Measurements from ENCODE around the gene NOS1. TPM values are rescaled to one million over a fixed set of nuclear protein-coding genes. Genes with fewer than 3 reads are reported as not detected.
"Not testable (repeated sequence)": the region's sequence is repeated elsewhere in the genome, so short reads cannot be mapped to it uniquely, and the experiment has no call there.

The NOS1 gene
- total and polyA plus RNA-seq, 2 donors (not counting 1 experiment from before 2014, with no cell fraction given), result under 0.01 TPM; not detected in 1

GRCh38 chr12:117227000-117227653 lies 134.3 kb downstream of the NOS1 start:
- Histone ChIP-seq H3K4me1 (ENCODE audit: control insufficient read depth, extremely low read depth, insufficient read depth, low read length) (no peaks in the 10 kb centered on the region), H3K27ac (ENCODE audit: insufficient read depth, low read length) (no peak overlapping the region), H4K20me1 (ENCODE audit: control insufficient read depth, extremely low read depth, insufficient read depth, low read length) (no peaks in the 10 kb centered on the region), H3K79me2 (ENCODE audit: control insufficient read depth, insufficient read depth, low read length) (no peaks in the 10 kb centered on the region), H3K4me3 (replicated peaks in 1 of 4; ENCODE audit: control extremely low read depth in 1 of 4, insufficient read depth in 1 of 4, low read depth in 3 of 4, low read length in 4 of 4) (no peak overlapping the region), H3K27me3 (ENCODE audit: control insufficient read depth, insufficient read depth, low read length) (no peaks in the 10 kb centered on the region), H3K36me3 (ENCODE audit: control insufficient read depth, insufficient read depth, low read length) (no peaks in the 10 kb centered on the region), H2AFZ (ENCODE audit: low read length) (no peak overlapping the region), H3K4me2 (ENCODE audit: extremely low read depth, insufficient read depth, low read length) (no peak overlapping the region), H3K9ac (ENCODE audit: insufficient read depth, low read length) (no peak overlapping the region), H3K9me3 (ENCODE audit: control insufficient read depth, insufficient read depth, low read depth, low read length) (no peaks in the 10 kb centered on the region)
- TF ChIP-seq EZH2 (IDR thresholded peaks at IDR 0.05; ENCODE audit: low read length, missing control alignments), result no peak
- TF ChIP-seq CTCF (conservative IDR thresholded peaks at IDR 0.05 in 1 of 2, IDR thresholded peaks at IDR 0.05 in 1 of 2; ENCODE audit: low read depth in 1 of 2, low read length in 2 of 2), result no peak
- DNase-seq (ENCODE audit: low read depth in 2 of 2), result no peak

- Histone ChIP-seq H3K4me3 (replicated peaks in 1 of 4; ENCODE audit: control extremely low read depth in 1 of 4, insufficient read depth in 1 of 4, low read depth in 3 of 4, low read length in 4 of 4) (no peak overlapping the region), H4K20me1 (ENCODE audit: control insufficient read depth, extremely low read depth, insufficient read depth, low read length) (no peaks in the 10 kb centered on the region), H3K27me3 (ENCODE audit: control insufficient read depth, insufficient read depth, low read length) (no peaks in the 10 kb centered on the region), H3K4me1 (ENCODE audit: control insufficient read depth, extremely low read depth, insufficient read depth, low read length) (no peaks in the 10 kb centered on the region), H3K36me3 (ENCODE audit: control insufficient read depth, insufficient read depth, low read length) (no peaks in the 10 kb centered on the region), H3K9me3 (ENCODE audit: control insufficient read depth, insufficient read depth, low read depth, low read length) (no peaks in the 10 kb centered on the region), H3K4me2 (ENCODE audit: extremely low read depth, insufficient read depth, low read length) (no peak overlapping the region), H3K79me2 (ENCODE audit: control insufficient read depth, insufficient read depth, low read length) (no peaks in the 10 kb centered on the region), H2AFZ (ENCODE audit: low read length) (no peak overlapping the region), H3K27ac (ENCODE audit: insufficient read depth, low read length) (no peak overlapping the region), H3K9ac (ENCODE audit: insufficient read depth, low read length) (no peak overlapping the region)
- TF ChIP-seq EZH2 (IDR thresholded peaks at IDR 0.05; ENCODE audit: low read length, missing control alignments), result no peak
- no peak for DNase-seq (ENCODE audit: low read depth in 2 of 2)
Measured at GRCh38 chr12:117226505-117226904, 134.9 kb downstream of the NOS1 start.

GRCh38 chr12:117225179-117225578 lies 136.2 kb downstream of the NOS1 start:
- no peak overlapping the region for H3K9ac ChIP-seq (ENCODE audit: insufficient read depth, low read length)

GRCh38 chr12:117220947-117221346 lies 140.5 kb downstream of the NOS1 start:
- H3K9ac ChIP-seq (ENCODE audit: insufficient read depth, low read length); H4K20me1 ChIP-seq (ENCODE audit: control insufficient read depth, extremely low read depth, insufficient read depth, low read length); H3K4me1 ChIP-seq (ENCODE audit: control insufficient read depth, extremely low read depth, insufficient read depth, low read length); H3K4me3 ChIP-seq (replicated peaks in 1 of 4; ENCODE audit: control extremely low read depth in 1 of 4, insufficient read depth in 1 of 4, low read depth in 3 of 4, low read length in 4 of 4); H3K9me3 ChIP-seq (ENCODE audit: control insufficient read depth, insufficient read depth, low read depth, low read length); H3K4me2 ChIP-seq (ENCODE audit: extremely low read depth, insufficient read depth, low read length); H3K36me3 ChIP-seq (ENCODE audit: control insufficient read depth, insufficient read depth, low read length); H3K27me3 ChIP-seq (ENCODE audit: control insufficient read depth, insufficient read depth, low read length); H2AFZ ChIP-seq (ENCODE audit: low read length); H3K79me2 ChIP-seq (ENCODE audit: control insufficient read depth, insufficient read depth, low read length); H3K27ac ChIP-seq (ENCODE audit: insufficient read depth, low read length); DNase-seq (ENCODE audit: low read depth in 2 of 2): not testable (repeated sequence)

More at GRCh38 chr12:117225179-117225578, 136.2 kb downstream of the NOS1 start:
- H3K4me2 ChIP-seq (ENCODE audit: extremely low read depth, insufficient read depth, low read length), result no peak overlapping the region
- no peaks in the 10 kb centered on the region for H3K9me3 ChIP-seq (ENCODE audit: control insufficient read depth, insufficient read depth, low read depth, low read length)
- H3K79me2 ChIP-seq (ENCODE audit: control insufficient read depth, insufficient read depth, low read length), result no peaks in the 10 kb centered on the region
- no peak overlapping the region for H3K27ac ChIP-seq (ENCODE audit: insufficient read depth, low read length)
- no peaks in the 10 kb centered on the region for H3K4me1 ChIP-seq (ENCODE audit: control insufficient read depth, extremely low read depth, insufficient read depth, low read length)
- DNase-seq (ENCODE audit: low read depth in 2 of 2), result no peak
- H3K27me3 ChIP-seq (ENCODE audit: control insufficient read depth, insufficient read depth, low read length), result no peaks in the 10 kb centered on the region
- no peaks in the 10 kb centered on the region for H3K36me3 ChIP-seq (ENCODE audit: control insufficient read depth, insufficient read depth, low read length)
- H3K4me3 ChIP-seq (replicated peaks in 1 of 4; ENCODE audit: control extremely low read depth in 1 of 4, insufficient read depth in 1 of 4, low read depth in 3 of 4, low read length in 4 of 4), result no peak overlapping the region
- no peak overlapping the region for H2AFZ ChIP-seq (ENCODE audit: low read length)
- H4K20me1 ChIP-seq (ENCODE audit: control insufficient read depth, extremely low read depth, insufficient read depth, low read length), result no peaks in the 10 kb centered on the region
- TF ChIP-seq CTCF (conservative IDR thresholded peaks at IDR 0.05 in 1 of 2, IDR thresholded peaks at IDR 0.05 in 1 of 2; ENCODE audit: low read depth in 1 of 2, low read length in 2 of 2) (no peak), EZH2 (IDR thresholded peaks at IDR 0.05; ENCODE audit: low read length, missing control alignments) (no peak)

All from fibroblast of lung (primary cell).